ENCODE data around the gene CAVIN2.

The CAVIN2 gene, protein sequence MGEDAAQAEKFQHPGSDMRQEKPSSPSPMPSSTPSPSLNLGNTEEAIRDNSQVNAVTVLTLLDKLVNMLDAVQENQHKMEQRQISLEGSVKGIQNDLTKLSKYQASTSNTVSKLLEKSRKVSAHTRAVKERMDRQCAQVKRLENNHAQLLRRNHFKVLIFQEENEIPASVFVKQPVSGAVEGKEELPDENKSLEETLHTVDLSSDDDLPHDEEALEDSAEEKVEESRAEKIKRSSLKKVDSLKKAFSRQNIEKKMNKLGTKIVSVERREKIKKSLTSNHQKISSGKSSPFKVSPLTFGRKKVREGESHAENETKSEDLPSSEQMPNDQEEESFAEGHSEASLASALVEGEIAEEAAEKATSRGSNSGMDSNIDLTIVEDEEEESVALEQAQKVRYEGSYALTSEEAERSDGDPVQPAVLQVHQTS

DNA sequence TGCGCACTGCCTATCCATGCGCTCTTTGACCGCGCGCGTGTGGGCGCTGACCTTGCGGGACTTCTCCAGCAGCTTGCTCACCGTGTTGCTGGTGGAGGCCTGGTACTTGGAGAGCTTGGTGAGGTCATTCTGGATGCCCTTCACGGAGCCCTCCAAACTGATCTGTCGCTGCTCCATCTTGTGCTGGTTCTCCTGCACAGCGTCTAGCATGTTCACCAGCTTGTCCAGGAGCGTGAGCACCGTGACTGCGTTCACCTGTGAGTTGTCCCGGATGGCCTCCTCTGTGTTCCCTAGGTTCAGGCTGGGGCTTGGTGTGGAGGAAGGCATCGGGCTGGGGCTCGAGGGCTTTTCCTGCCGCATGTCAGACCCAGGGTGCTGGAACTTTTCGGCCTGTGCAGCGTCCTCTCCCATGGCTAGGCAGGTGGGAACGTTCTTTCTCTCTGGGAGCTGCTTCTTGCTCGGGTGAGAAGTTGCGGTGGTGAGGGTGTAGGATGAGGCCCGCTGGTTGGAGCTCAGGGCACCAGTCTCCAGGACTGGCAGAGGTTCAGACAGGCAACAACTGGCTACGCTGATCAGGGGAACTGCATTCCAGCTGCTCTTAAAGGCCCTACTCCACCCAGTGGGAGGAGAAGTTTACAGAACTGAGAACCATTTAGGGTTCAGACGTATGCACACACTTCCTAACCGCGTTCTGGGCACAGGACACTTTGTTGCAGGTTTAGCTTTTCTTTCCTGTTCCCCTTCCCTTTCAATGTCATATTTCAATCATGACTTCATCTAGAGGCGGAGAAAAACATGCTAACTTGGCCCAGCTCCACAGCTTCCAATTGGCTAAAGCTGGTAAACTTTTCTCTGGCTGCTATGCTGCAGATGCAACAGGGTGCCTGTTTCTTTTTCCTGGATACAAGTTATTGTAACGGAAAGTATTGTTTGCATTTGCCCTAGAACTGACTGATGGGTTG is at the start of gene CAVIN2:
Gene CAVIN2, minus strand, starts transcription at position 574 of the 962 bp plus-strand sequence. Its CDS starts 163 bp downstream, at position 411.
- DNase-seq = no peak

DNA sequence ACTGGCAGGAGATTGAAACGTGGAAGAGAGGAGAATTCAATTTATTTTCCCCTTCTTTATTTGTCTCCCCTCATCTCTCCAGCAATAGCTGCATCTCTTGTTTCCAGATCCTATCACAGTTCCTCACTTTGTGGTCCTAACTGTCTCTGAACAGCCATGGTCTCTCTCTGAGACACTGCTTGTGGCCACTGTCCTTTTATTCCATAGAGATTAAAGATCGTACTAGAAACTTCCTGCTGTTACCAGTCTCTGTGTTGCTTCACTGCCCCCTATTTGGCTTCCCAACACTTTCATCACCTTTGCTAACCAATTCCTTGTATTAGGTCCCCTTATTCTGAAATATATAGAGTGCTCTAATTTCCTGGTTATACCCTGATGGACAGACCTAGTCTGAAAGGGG is 48.9 kb upstream of the CAVIN2 start:
- no peak for DNase-seq

DNA sequence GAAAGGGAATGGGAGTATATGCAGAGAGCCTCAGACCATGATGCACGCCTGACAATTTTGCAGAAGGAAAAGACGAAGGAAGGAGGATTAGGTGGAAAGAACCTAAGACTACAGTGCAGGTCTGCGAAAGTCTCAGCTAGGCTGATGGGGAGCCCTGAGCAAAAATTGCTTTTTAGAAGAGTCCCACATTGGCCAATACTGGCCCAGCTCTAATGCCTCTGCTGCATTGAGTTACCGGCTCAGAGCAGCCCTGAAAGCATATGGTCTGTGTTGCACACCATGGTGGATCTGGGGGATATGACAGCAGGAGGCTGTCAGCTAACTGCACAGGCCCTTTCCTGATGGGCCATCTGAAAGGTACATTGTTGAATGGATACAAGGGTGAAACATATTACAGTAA is 48.3 kb upstream of the CAVIN2 start:
- no peak for DNase-seq

DNA sequence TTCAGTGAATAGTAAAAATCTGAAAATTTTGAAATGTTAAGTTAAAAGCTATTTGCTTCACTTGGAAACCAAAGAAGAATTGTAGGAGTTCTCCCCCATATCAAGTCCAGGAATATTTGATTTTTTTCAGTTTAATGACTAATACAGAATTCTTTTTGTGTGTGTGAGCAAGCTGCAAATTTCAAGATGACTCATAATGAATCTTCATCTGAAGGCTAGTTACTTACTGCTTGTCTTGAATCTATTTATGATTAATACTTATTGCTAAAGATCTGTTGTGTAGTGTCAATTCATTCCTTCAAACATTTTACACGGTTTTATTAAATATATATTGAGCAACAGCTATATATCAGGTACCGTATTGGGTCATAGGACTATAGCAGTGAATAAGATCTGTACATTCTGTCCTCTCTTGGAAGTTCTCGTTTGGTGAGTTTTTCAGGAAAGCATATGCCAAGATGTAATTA is 47.8 kb upstream of the CAVIN2 start:
- no peak for DNase-seq

DNA sequence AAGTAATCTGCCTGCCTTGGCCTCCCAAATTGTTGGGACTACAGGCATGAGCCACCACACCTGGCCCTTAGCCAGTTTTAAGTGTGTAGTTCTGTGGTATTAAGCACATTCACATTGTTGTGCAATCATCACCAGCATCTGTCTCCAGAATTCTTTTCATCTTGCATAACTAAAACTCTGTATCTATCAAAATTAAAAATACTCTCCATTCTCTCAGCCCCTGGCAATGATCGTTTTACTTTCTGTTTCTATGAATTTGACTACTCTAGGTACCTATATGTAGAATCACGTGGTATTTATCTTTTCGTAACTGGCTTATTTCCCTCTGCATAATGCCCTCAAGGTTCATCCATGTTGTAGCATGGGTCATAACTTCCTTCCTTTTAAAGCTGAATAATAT is 45.5 kb upstream of the CAVIN2 start:
- no peak for DNase-seq

DNA sequence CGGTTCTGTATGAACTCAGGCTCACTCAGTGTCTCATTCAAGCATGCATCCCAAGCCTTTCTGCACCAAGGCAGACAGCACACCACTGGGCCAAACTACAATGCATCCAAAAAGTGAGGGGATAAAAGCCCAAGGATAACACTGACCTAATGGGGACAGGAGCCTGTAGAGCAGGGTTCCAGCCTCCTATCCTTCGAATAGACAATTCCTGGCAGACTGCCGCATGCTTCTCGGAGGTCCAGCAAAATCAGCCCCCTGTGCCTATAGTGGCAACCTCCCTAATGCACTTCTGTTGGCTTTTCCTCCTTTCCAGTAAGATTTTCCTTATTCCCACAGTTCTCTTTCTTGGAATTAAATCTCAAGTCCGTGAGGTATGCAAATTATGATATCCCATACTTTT is 44.8 kb upstream of the CAVIN2 start:
- DNase-seq = no peak

DNA sequence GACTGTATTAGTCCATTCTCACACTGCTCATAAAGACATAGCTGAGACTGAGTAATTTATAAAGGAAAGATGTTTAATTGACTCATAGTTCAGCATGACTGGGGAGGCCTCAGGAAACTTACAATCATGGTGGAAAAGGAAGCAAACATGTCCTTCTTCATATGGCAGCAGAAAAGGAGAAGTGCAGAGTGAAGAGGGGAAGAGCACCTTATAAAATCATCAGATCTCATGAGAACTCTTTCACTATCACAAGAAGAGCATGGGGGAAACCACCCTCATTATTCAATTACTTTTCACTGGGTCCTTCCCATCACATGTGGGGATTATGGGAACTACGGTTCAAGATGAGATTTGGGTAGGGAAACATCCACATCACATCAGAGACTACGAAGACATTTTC is 43.0 kb upstream of the CAVIN2 start:
- no peak for DNase-seq

DNA sequence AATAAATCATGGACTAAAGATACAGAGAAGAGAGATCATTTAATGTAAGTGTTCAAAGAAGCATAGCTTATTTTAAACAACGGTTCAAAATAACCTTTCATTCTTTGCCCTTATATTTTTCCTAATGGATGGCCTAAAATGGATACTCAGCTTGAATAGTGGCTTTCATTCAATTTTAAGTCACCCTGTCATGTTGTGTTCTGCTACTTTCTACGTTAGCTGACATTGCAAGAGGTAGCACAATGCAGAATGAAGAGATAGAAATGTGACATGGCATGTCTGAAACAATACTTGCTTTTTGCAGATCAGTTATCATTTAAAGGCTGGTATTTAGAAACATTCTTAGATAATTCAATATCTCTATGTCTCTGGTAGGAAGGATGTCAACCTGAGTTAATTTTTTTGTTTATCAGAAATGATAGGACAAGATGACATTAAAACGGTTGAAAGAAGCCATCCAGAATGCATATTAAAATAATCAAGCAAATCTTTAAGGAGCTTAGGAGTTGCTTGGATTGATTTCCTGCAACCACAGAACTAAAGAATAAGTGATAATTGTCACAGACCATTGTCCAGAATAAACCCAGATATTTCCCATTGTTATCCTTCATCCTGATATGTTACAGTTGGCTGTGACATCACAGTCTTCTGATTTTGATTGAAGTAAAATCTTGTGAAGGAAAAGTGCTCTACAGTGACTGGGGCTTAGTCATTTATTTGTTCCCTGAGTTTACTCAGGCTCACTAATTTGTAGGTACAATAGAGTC is 41.7 kb upstream of the CAVIN2 start:
- DNase-seq = no peak

DNA sequence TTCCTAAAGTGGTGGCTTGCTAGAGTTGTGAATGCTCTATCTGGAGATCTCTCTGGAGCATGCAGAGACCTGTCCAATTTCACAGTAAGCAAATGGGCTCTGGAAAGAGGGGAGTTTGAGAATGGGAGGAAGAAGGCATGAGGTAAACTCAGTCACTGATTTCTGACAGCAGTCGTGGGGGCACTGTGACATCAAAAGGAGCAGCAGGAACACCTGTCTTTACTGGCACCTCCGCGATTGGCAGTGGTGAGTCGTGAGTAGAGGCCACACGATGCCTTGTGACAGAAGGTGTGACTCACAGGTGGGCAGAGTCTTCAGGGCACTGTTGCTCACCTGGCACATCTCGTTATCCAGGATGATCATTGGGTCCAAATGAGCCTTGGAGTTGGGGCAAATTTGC is 38.8 kb upstream of the CAVIN2 start:
- DNase-seq = no peak

DNA sequence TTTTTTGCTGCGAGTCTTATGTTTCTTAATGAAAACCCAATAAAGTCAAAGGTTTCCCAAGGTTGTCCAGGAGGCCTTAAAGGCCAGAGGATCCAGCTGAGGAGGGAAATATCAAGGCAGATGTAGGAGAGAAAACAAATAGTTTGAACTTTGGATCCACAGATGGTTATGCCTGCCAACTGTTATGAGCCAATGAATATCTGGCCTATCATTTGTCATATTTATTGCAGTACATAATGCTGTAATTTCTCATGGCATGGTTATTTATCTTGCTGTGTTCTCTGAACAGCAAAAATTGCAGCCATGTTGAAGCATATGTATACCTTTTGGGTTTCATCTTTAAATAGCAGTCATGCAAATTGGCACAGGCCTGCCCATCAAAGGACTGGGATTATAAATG is 38.2 kb upstream of the CAVIN2 start:
- no peak for DNase-seq

DNA sequence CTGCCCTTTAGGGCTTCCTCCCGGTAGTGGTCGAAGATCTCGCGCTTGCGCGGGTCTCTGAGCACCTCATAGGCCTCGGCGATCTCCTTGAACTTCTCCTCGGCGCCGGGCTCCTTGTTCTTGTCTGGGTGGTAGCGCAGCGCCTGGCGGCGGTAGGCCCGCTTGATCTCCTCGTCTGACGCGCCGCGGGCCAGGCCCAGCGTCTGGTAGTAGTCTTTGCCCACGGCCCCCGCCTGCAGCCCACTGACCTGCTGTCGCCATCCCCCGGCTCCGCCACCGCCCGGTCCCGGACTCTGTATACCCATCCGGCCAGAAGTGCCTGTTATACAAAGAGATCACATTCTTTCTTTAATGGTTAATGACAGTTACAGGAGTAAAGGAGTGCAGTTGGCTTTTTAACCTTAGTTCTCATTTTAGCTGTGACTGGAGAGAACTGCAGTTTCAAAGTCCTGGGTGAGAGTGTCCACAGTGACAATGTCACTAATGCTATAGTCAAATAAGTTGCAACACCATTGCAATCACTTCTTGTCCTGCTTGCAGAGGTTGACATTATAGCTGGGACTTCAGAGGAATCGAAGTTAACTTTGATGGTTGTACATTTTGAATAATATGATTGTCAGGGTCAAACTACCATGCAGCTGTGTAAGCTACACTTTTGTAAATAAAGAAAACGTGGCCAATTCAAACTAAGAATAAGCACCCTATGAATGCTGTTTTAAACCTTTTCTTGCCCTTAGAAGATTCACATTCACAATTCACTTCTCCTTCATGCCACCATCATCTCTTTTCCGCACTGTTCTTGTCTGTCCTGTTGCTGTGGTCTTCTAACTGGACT is 35.3 kb upstream of the CAVIN2 start:
- no peak for DNase-seq

DNA sequence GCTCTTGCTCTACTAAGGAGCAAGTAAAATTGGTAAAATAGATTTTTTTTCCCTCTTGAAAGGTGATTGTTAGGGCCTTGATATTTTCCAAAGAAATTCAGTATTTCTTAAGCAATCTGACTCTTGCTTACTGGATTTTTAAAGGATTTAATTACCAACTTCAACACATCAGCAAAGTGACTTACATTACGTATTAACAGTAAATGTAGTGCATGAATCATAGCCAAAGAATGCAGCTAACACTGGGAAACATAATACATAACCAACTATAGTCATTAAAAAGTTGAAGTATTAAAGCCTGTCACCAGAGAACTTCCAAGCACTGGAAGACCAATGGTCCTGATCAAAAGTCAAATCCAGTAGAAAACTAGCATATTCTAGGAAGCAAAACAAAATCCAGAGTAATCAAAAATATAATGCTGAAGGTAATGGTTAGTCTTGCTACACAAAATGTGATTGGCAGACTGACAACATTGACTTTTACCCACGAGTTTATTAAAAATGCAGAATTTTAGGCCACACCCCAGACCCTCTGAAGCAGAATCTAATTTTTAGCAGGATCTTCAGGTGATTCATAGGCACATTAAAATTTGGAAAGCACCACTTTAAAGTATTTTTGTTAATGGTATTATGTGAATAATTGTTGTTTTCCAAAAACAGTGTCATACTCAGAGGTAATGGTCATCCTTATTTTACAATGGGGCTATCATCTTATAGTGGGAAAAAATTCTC is 31.8 kb upstream of the CAVIN2 start:
- no peak for DNase-seq

DNA sequence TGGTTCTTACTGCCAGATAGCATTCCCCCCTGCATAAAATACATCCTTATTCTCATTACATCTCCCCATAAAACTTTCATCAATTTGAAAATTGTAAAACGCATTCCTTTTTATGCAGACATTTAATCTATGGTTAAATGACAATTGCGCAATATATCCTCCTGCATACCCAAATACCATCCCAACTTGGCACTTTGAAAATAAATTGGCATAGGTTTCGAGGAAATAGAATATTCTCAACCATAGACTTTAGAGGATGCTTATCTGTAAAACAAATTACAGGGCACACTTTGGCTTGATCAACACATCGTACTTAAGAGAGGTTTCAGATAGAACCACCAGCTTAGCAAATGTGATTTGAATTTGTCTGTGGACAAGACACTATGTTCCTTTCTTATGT is 31.0 kb upstream of the CAVIN2 start:
- no peak for DNase-seq

DNA sequence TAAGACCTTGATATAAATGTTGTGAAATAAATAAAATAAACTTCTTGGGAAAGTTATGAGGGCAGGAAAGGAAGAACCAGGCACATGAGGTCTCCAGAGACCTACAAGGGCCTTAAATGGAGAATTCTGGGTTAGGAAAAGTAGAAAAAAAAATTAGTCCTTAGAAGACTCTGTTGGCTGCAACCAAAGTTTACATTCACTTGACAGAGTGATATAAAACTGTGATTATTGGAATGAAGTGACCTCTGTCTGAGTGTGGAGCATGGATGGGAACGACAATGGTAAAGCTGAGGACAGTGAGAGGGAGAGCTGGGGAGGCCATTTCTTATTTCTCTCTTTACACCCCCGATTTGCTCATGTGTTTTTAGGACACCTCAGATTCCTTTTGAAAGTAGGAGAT is 29.0 kb upstream of the CAVIN2 start:
- DNase-seq = no peak

DNA sequence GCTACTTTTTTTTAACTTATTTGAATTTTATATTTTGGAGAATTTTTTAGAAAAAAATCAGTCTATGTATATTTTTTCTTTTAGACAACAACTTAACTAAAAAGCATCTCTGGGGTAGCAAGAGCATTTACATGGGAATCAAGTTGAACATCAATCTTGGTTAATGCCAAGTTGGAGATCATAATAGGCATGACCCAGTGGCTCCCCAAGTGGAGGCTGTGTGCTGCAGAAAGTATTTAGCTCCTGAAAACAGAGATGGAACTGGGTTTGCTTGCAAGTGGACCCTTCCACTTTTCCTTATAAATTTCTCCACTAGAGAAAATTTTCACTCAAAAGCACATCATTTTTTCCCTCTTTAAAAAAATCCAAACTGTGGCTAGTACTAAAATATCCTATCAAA is 23.9 kb upstream of the CAVIN2 start:
- peak; percentile 21 for DNase-seq

DNA sequence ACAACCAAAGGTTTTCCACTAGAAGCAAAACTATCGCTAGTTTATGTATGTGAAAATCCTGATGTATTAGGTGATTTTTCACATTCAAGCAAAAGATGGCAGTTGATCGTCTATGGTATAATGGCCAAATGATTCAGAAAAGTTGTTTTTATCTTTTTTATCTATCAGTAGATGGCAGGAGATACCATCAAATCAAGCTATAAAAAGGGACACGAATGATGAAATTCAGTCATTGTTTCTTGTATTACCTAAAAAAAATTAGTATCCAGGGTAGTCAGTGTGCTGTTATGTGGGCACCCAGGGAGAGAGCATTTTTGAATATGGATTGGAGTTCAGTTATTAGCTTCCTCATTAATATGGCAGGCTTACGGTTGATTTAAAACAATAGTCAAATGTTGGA is 22.9 kb upstream of the CAVIN2 start:
- peak; percentile 23 for DNase-seq

DNA sequence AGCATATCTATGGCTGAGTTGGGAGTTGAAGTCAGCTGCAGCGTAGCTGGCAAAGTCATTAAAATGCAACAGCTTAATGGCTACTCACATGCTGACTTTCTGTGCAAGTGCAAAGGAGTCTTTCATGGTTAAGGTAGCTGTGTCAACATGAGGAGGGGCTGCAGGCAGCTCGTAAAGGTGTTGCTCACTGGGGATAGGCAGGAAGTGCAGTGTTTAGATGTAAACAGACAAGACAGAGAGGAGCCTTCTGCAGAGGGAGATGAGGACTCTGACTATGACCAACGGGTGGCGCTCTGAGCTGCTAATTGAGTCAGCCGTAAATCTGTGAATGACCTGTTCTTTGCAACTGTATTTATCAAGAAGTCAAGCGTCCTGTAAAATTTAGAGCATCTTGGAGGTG is 22.3 kb upstream of the CAVIN2 start:
- peak; percentile 89 for DNase-seq

DNA sequence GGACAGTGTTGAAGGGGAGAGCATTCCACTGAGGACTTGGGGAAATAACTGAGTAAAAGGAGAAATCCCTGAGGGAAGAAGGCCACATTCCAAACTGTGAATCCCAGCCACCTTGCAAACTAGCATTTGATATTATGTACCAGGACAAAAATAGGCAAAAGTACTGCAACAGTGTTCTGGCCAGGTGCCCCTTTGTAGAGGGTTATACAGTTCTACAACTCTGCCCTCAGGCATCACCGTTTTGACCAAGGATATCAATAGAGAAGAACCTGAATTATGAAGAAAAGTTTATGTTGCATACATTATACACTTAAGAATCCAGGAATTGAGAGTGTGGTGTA is 20.6 kb upstream of the CAVIN2 start:
- no peak for DNase-seq

DNA sequence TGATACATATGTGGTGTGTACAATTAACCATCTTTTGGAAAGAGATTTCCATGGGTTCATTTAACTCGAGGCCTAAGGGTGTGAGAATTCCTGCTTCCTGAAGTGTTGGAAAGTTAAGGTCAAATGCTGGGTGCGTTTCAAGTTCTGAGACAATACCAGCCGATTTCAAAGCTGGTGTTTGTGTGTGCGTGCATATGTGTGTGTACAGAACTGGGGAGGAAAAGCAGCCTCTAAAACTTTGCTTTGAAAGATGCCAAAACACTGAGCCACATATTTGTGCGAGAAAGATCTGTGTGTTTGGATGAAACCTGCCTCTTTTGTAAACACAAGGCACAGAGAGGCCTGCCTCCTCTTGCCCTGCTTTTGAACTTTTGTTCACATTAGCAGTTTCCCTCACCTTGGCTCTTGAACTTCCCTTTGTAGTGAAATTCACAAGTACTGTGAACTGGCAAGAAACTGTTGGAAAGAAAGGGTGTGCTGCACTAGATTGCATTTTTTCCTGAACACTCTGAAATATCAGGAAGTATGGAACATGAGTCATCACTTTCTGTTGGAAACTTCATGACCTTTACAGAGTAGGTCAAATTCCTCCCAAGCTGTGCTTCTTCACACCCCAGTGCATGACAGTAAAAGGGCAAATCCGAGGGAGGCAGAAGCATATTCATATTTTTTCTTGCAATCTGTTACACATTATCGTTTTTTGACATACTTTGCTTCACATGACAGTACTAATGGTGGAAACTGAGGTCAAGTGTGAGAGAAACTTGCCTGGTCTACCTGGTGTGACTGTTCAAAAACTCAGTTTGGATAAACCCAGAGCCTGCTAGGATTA is 20.0 kb upstream of the CAVIN2 start:
- no peak for DNase-seq

DNA sequence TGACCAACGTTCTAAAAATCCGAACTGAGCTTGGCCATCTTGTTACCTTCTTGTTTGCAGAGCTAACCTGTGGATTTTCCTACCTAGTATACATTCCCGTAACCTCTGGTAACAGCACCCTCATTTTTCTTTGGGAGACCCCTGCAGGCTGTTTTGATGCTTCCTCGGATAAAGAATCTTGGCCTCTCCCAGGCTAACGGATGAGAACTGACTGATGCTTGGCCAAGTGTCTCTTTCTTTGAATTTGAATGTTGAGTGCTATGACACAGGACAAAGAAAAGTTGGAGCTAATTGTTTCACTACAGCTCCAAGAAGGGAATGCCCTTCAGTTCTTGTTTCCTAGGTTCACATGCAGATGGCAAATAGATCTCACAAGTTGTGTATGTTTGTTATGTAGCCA is 19.3 kb upstream of the CAVIN2 start:
- DNase-seq = no peak
